GM12874 (cell line): Measurements from ENCODE around the gene EARS2.

Experiments
- TF ChIP-seq, protein P1 (sequence below): IDR thresholded peaks from 2 replicates; pipeline ENCODE4 v1.5.1; 2011; ENCODE audit warnings: low read depth, mild to moderate bottlenecking, control low read depth, low read length, moderate library complexity; ENCODE audit not compliant: insufficient read depth

Gene EARS2

DNA sequence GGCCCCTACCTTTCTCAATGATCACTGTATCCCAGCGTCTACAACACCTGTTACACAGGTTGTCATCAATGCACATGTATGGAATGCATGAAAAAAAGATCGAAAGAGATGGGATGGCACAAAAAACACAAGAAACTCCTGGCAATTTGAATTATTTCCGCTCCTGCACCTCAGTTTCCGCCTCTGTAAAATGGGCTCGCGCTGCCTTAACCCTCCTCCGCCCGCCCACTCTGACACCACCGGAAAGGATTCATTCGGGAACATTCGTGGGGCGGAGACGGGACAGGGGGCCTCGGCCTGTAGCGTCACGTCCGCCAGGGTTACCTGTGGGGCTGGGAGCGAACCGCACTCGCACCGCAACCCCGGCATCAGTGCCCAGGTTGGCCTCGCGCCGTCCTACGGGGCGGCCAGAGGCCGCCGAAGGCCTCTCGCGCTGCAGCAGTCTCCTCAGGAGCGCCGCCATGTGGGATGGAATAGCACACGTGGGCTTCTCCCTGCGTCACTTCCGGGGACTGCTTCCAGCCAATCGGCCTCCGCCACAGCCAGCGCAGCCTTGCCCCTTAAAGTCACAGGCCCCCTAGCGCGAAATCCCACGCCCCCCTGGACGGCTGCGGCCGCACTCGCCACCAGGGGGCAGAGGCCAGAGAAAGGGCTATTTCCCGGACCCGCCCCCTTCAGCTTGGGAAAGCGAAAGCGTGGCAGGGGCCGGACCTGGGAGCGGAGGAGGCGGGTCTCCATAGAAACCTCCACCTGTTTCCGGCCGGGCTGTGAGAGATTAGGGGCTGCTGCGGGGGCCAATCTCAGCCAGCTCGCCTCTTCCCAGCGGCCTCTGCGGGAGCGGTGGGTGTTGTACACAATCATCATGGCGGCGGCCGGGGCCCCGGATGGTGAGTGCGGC lies at the start of gene EARS2, which contains the start of gene UBFD1:
Gene EARS2 (minus strand): TSS at position 470 of the 898 bp plus-strand sequence. CDS start 7 bp downstream, at position 463.
Gene UBFD1 (plus strand): TSS at position 847 of the 898 bp plus-strand sequence. CDS start 16 bp downstream, at position 863.
- TF ChIP-seq, protein P1, sequence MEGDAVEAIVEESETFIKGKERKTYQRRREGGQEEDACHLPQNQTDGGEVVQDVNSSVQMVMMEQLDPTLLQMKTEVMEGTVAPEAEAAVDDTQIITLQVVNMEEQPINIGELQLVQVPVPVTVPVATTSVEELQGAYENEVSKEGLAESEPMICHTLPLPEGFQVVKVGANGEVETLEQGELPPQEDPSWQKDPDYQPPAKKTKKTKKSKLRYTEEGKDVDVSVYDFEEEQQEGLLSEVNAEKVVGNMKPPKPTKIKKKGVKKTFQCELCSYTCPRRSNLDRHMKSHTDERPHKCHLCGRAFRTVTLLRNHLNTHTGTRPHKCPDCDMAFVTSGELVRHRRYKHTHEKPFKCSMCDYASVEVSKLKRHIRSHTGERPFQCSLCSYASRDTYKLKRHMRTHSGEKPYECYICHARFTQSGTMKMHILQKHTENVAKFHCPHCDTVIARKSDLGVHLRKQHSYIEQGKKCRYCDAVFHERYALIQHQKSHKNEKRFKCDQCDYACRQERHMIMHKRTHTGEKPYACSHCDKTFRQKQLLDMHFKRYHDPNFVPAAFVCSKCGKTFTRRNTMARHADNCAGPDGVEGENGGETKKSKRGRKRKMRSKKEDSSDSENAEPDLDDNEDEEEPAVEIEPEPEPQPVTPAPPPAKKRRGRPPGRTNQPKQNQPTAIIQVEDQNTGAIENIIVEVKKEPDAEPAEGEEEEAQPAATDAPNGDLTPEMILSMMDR = peak; percentile 91

DNA sequence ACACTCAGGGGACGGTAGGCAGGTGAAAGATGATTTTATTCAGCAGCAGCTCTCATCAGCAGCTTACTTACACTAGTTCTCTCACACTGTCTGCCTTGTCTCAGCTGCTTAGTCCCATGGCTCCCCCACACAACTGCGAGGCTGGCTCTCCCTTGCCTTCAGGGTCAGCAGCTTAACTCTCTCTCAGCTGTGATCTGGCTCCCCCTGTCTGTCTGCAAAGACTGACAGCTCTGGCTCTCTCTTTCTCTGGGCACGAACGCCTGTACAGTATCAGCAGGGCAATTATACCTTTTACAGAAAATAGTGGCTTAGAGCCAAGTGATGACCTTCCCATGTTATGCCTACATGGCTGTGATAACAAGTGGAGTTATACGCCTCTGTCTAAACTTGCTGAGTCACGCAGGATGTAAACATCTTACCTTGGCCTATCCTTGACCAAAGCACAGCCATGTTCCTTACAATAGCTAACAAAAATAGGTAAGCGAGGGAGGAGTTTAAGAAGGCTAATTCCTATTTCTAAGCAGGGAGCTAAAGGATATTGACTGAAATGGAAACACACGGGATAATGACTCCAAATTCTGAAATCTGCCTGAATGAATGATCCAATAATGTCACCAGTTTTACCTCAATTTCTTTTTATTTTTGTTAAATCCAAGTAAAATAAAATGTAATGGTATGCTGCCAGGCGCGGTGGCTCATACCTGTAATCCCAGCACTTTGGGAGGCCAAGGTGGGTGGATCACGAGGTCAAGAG lies 40.0 kb upstream of the EARS2 start:
- TF ChIP-seq, protein P1 = peak; percentile 48; the same call in 1 of the 2 replicates

DNA sequence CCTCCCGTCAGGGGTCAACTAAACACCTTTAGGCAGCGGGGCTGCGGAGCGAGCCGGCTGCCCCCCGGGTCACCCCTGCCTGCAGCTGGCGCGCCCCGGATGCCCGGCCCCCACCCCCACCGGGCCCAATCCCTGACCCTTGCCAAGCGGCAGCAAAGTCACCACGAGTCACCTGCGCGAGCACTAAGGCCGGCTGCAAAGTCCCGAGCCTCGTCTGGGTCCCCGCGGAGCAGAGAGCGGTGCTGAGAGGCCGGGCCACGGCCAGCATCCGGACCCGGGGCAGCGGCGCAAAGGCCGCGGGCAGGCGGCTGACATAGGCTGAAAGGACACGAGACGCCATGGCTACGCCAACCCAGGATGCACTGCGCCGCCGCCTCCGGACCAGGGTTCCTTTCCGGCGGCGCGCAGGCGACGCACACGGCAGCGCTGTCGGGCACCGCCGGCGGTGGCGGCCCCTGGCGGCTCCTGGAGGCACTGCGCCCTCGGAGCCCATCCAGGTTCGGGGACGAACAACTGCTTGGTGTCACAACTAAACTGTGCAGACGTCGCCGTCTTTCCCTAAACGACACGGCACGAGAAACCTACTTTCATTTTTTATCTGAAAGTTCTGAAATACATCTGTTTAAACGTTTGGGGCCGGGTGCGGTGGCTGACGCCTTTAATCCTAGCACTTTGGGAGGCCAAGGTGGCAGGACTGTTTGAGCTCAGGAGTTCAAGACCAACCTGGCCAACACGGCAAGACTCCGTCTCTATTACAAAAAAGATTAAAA lies 39.0 kb upstream of the EARS2 start, which contains the start of gene NDUFAB1:
Gene NDUFAB1 (minus strand): TSS at position 366 of the 770 bp plus-strand sequence. CDS start 26 bp downstream, at position 340.
- TF ChIP-seq, protein P1 = peak; percentile 99

DNA sequence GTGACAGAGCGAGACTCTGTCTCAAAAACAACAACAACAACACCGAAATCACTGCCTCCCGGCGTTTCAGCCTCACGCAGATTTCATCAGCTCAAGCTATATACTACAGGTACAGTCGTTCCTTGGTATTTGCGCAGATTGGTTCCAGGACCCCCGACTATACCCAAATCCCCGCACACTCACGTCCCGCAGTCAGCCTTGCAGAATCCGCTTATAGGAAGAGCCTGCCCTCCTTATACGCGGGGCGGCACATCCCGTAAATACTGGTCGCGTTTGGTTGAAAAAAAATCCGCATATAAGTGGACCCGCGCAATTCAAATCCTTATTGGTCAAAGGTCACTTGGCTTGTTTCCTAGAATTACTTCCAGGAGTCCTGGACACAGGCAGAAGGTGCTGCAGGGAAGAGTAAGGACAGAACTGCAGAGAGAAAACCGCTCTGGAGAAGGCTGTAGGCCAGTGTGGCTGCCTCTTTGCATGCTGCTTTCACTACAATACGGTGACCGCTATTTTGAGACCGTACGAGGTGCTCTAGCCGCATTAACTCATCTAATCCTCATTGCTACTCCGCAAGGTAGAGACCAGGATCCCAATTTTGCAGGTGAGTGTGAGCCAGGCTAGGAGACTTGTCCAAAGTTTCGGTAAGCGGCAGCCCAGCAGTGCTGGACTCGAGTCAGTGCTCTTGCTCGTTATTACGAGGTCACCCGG lies 38.2 kb upstream of the EARS2 start:
- TF ChIP-seq, protein P1 = no peak

DNA sequence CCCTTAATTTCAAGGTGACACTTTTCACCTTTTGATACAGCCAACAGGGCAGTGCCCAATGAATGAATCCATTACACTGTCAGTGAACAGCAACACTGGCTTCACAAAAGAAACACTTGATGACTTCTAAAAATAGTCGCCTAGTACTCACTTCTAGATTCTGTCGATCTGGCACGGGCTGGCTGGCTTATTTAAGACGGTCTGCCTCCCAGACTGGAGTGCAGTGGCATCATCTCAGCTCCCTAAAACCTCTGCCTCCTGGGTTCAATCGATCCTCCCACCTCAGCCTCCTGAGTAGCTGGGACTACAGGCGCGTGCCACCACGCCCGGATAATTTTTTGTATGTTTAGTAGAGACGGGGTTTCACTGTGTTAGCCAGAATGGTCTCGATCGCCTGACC lies 37.0 kb upstream of the EARS2 start:
- TF ChIP-seq, protein P1 = no peak

DNA sequence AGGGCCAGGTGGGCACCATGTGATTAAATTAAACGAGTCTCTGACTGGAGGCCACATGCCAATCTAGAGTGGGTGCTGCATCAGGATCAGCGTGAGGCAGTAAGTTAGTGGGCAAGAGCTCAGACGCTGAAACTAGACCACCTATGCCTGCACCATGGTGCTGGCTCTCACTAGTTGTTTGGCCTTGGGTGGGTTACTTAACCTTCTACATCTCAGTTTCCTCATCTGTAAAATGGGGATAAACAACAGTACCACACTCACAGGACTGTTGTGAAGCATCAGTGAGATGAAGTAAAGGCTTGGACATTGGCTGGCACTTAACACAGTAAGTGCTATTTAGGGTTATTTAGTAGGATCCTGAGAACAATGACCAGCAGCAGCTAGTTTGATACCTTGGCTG lies 33.0 kb upstream of the EARS2 start:
- TF ChIP-seq, protein P1 = no peak
